Activated CD4-positive, alpha-beta T cell treated with anti-CD3 and anti-CD28 coated beads, Interleukin-2, amount 10 ng/mL, durations not matched to agents 24 days and 14 days (primary cell): Measurements from ENCODE around the gene GLYR1. TPM values are rescaled to one million over a fixed set of nuclear protein-coding genes. Genes with fewer than 3 reads are reported as not detected.

Experiments
- DNase-seq: peaks from one replicate; pipeline ENCODE4 v3.0.0; 2022
- H3K27ac Mint-ChIP-seq: one replicate; pipeline ENCODE4 v1.8.0; 2022; ENCODE audit warnings: mild to moderate bottlenecking, mixed read lengths
- H3K27me3 Mint-ChIP-seq: one replicate; pipeline ENCODE4 v1.8.0; 2022; ENCODE audit warnings: mixed read lengths
- H3K36me3 Mint-ChIP-seq: one replicate; pipeline ENCODE4 v1.8.0; 2022; ENCODE audit warnings: low read depth, mild to moderate bottlenecking, mixed read lengths
- H3K4me1 Mint-ChIP-seq: one replicate; pipeline ENCODE4 v1.8.0; 2021; ENCODE audit warnings: mixed read lengths
- H3K4me3 Mint-ChIP-seq: one replicate; pipeline ENCODE4 v1.8.0; 2022; ENCODE audit warnings: mild to moderate bottlenecking, moderate library complexity, mixed read lengths
- H3K9me3 Mint-ChIP-seq: one replicate; pipeline ENCODE4 v1.8.0; 2021; ENCODE audit warnings: mixed read lengths
- intact Hi-C: fragments of 100-400 bp; cut with micrococcal nuclease; formaldehyde crosslinking; loops from one replicate; pipeline ENCODE4 v1.15.1; 2023
- total RNA-seq: library from RNA; stranded (reverse); gene quantifications from 2 replicates; pipeline ENCODE4 v1.2.3, GENCODE V29; 2022

The GLYR1 gene
- total RNA-seq, 1 donor from 2014 or later: 109 TPM

- Mint-ChIP-seq H3K9me3 (no peaks in the 10 kb centered on the region), H3K4me1 (peaks cover 14% of the 10 kb centered on the region), H3K27ac (no peak overlapping the region), H3K36me3 (peaks cover 1% of the 10 kb centered on the region), H3K4me3 (no peak overlapping the region), H3K27me3 (no peaks in the 10 kb centered on the region)
- no peak for DNase-seq
- intact Hi-C loops: no loop called here
These were observed 75.4 kb downstream of the GLYR1 start for GRCh38 chr16:4771646-4772045.

- Mint-ChIP-seq H3K27ac (no peak overlapping the region), H3K4me3 (peak overlapping the region; percentile 96), H3K9me3 (no peaks in the 10 kb centered on the region), H3K36me3 (peaks cover 4% of the 10 kb centered on the region), H3K27me3 (no peaks in the 10 kb centered on the region), H3K4me1 (peaks cover 24% of the 10 kb centered on the region)
- intact Hi-C loops: loop anchor here (10.0 kb wide), 1 partner anchor 104 kb away; no protein-coding TSS in a partner anchor
- DNase-seq: no peak
These were observed 77.8 kb downstream of the GLYR1 start for GRCh38 chr16:4769306-4769638.

GRCh38 chr16:4768549-4769305 lies 78.4 kb downstream of the GLYR1 start:
- Mint-ChIP-seq H3K9me3 (no peaks in the 10 kb centered on the region), H3K4me1 (peaks cover 24% of the 10 kb centered on the region), H3K27ac (peak overlapping the region; percentile 91), H3K4me3 (peak overlapping the region; percentile 96), H3K36me3 (peaks cover 4% of the 10 kb centered on the region), H3K27me3 (no peaks in the 10 kb centered on the region)
- peak; percentile 97 for DNase-seq
- intact Hi-C loops: loop anchor here (1.0 to 10.0 kb wide), 2 partner anchors 34 to 104 kb away; partner anchors contain the start of gene ROGDI

- Mint-ChIP-seq H3K4me3 (peak overlapping the region; percentile 96), H3K27me3 (no peaks in the 10 kb centered on the region), H3K36me3 (peaks cover 5% of the 10 kb centered on the region), H3K4me1 (peaks cover 24% of the 10 kb centered on the region), H3K27ac (peak overlapping the region; percentile 91), H3K9me3 (no peaks in the 10 kb centered on the region)
- intact Hi-C loops: loop anchor here (1.0 to 10.0 kb wide), 5 partner anchors 34 to 191 kb away; partner anchors contain the start of genes ANKS3, DNAAF8, ROGDI and SEC14L5
- DNase-seq: peak; percentile 66
These were observed 79.1 kb downstream of the GLYR1 start for GRCh38 chr16:4767872-4768548.

- Mint-ChIP-seq H3K4me3 (peak within 1 kb of the TSS; percentile 96), H3K27me3 (no peaks in the 10 kb centered on the region), H3K27ac (peak within 1 kb of the TSS; percentile 91), H3K9me3 (no peaks in the 10 kb centered on the region), H3K4me1 (peaks cover 26% of the 10 kb centered on the region), H3K36me3 (peaks cover 7% of the 10 kb centered on the region)
- intact Hi-C loops: loop anchor here (1.0 to 10.0 kb wide), 4 partner anchors 33 to 192 kb away; partner anchors contain the start of genes ANKS3, DNAAF8 and SEC14L5
- peak; percentile 100 for DNase-seq
These were observed 80.0 kb downstream of the GLYR1 start, which contains the start of gene ZNF500 for GRCh38 chr16:4766875-4767628. Gene ZNF500, minus strand, starts transcription at chr16:4767162. Its CDS starts 1,184 bp downstream, at chr16:4765978.

GRCh38 chr16:4765511-4766474 lies 81.3 kb downstream of the GLYR1 start:
- Mint-ChIP-seq H3K27me3 (no peaks in the 10 kb centered on the region), H3K4me3 (peak overlapping the region; percentile 90), H3K36me3 (peaks cover 11% of the 10 kb centered on the region), H3K4me1 (peaks cover 26% of the 10 kb centered on the region), H3K9me3 (no peaks in the 10 kb centered on the region), H3K27ac (peak overlapping the region; percentile 88)
- no peak for DNase-seq
- intact Hi-C loops: loop anchor here (2.0 to 10.0 kb wide), 3 partner anchors 101 to 193 kb away; partner anchors contain the start of gene SEC14L5

GRCh38 chr16:4763791-4764190 lies 83.3 kb downstream of the GLYR1 start:
- Mint-ChIP-seq H3K27me3 (no peaks in the 10 kb centered on the region), H3K4me1 (peaks cover 27% of the 10 kb centered on the region), H3K4me3 (no peak overlapping the region), H3K9me3 (no peaks in the 10 kb centered on the region), H3K27ac (no peak overlapping the region), H3K36me3 (peaks cover 22% of the 10 kb centered on the region)
- DNase-seq: no peak
- intact Hi-C loops: loop anchor here (10.0 kb wide), 1 partner anchor 99 kb away; no protein-coding TSS in a partner anchor

GRCh38 chr16:4762205-4762604 lies 84.9 kb downstream of the GLYR1 start:
- no peak overlapping the region for H3K27ac Mint-ChIP-seq
- H3K36me3 Mint-ChIP-seq: peaks cover 30% of the 10 kb centered on the region
- H3K27me3 Mint-ChIP-seq: no peaks in the 10 kb centered on the region
- no peaks in the 10 kb centered on the region for H3K9me3 Mint-ChIP-seq
- peaks cover 17% of the 10 kb centered on the region for H3K4me1 Mint-ChIP-seq
- intact Hi-C loops: loop anchor here (10.0 kb wide), 1 partner anchor 97 kb away; no protein-coding TSS in a partner anchor
- H3K4me3 Mint-ChIP-seq: no peak overlapping the region
- no peak for DNase-seq

GRCh38 chr16:4760221-4760910 lies 86.7 kb downstream of the GLYR1 start:
- no peaks in the 10 kb centered on the region for H3K27me3 Mint-ChIP-seq
- H3K27ac Mint-ChIP-seq: no peak overlapping the region
- H3K4me1 Mint-ChIP-seq: peaks cover 8% of the 10 kb centered on the region
- H3K4me3 Mint-ChIP-seq: no peak overlapping the region
- DNase-seq: no peak
- H3K36me3 Mint-ChIP-seq: peaks cover 38% of the 10 kb centered on the region
- H3K9me3 Mint-ChIP-seq: peaks cover 5% of the 10 kb centered on the region
- intact Hi-C loops: loop anchor here (10.0 kb wide), 1 partner anchor 96 kb away; no protein-coding TSS in a partner anchor

GRCh38 chr16:4755687-4756086 lies 91.4 kb downstream of the GLYR1 start:
- DNase-seq: no peak
- intact Hi-C loops: no loop called here
- H3K27me3 Mint-ChIP-seq: no peaks in the 10 kb centered on the region

GRCh38 chr16:4754865-4755264 lies 92.2 kb downstream of the GLYR1 start:
- H3K36me3 Mint-ChIP-seq: peaks cover 44% of the 10 kb centered on the region
- DNase-seq: no peak

More at GRCh38 chr16:4755687-4756086, 91.4 kb downstream of the GLYR1 start:
- Mint-ChIP-seq H3K27ac (no peak overlapping the region), H3K4me3 (no peak overlapping the region), H3K4me1 (peaks cover 3% of the 10 kb centered on the region), H3K36me3 (peaks cover 47% of the 10 kb centered on the region), H3K9me3 (peaks cover 5% of the 10 kb centered on the region)

GRCh38 chr16:4753227-4753626 lies 93.9 kb downstream of the GLYR1 start:
- Mint-ChIP-seq H3K27me3 (no peaks in the 10 kb centered on the region), H3K4me3 (no peak overlapping the region), H3K9me3 (peaks cover 5% of the 10 kb centered on the region), H3K36me3 (peaks cover 31% of the 10 kb centered on the region), H3K27ac (no peak overlapping the region), H3K4me1 (peaks cover 4% of the 10 kb centered on the region)
- intact Hi-C loops: no loop called here
- DNase-seq: no peak

More at GRCh38 chr16:4754865-4755264, 92.2 kb downstream of the GLYR1 start:
- H3K4me3 Mint-ChIP-seq: no peak overlapping the region
- peaks cover 5% of the 10 kb centered on the region for H3K9me3 Mint-ChIP-seq
- intact Hi-C loops: no loop called here
- H3K27ac Mint-ChIP-seq: no peak overlapping the region
- H3K27me3 Mint-ChIP-seq: no peaks in the 10 kb centered on the region
- H3K4me1 Mint-ChIP-seq: peaks cover under 1% of the 10 kb centered on the region
